ENCODE measurements around the gene MPND.
A peak's percentile ranks its signal among the peaks of the same experiment; 100 is the strongest.

The MPND gene

GRCh38 chr19:4343370-4344307, at the start of gene MPND:
Gene MPND, plus strand, starts transcription at chr19:4343562. Its CDS starts 32 bp downstream, at chr19:4343594.
- ATAC-seq (ENCODE audit: low read depth) (peak; percentile 71), DNase-seq (ENCODE audit: low spot score in 2 of 2) (peak; percentile 86 to 93)
- Mint-ChIP-seq H3K4me1 (peaks cover 9% of the 10 kb centered on the region), H3K27ac (peak within 1 kb of the TSS; percentile 90), H3K36me3 (peaks cover 9% of the 10 kb centered on the region), H3K27me3 (no peaks in the 10 kb centered on the region), H3K4me3 (peak within 1 kb of the TSS; percentile 84), H3K9me3 (no peaks in the 10 kb centered on the region)

- no peaks in the 10 kb centered on the region for H3K9me3 Mint-ChIP-seq
- ATAC-seq (ENCODE audit: low read depth): no peak
- H3K4me3 Mint-ChIP-seq: no peak overlapping the region
Observed at GRCh38 chr19:4294389-4294788, 49.0 kb upstream of the MPND start.

GRCh38 chr19:4295972-4296771, 47.2 kb upstream of the MPND start:
- ATAC-seq (ENCODE audit: low read depth): no peak
- Mint-ChIP-seq H3K27ac (no peak overlapping the region), H3K27me3 (peaks cover 10% of the 10 kb centered on the region), H3K36me3 (peaks cover 4% of the 10 kb centered on the region), H3K9me3 (peaks cover 2% of the 10 kb centered on the region), H3K4me1 (no peaks in the 10 kb centered on the region), H3K4me3 (no peak overlapping the region)
- no peak for DNase-seq (ENCODE audit: low spot score in 2 of 2)

More at GRCh38 chr19:4294389-4294788, 49.0 kb upstream of the MPND start:
- no peaks in the 10 kb centered on the region for H3K4me1 Mint-ChIP-seq
- H3K27me3 Mint-ChIP-seq: peaks cover 6% of the 10 kb centered on the region
- peaks cover 2% of the 10 kb centered on the region for H3K36me3 Mint-ChIP-seq
- no peak for DNase-seq (ENCODE audit: low spot score in 2 of 2)
- no peak overlapping the region for H3K27ac Mint-ChIP-seq

GRCh38 chr19:4297901-4298809, 45.2 kb upstream of the MPND start:
- Mint-ChIP-seq H3K4me3 (no peak overlapping the region), H3K36me3 (peaks cover 4% of the 10 kb centered on the region), H3K4me1 (no peaks in the 10 kb centered on the region), H3K9me3 (peaks cover 2% of the 10 kb centered on the region), H3K27me3 (peaks cover 12% of the 10 kb centered on the region), H3K27ac (no peak overlapping the region)
- DNase-seq (ENCODE audit: low spot score in 2 of 2): no peak
- no peak for ATAC-seq (ENCODE audit: low read depth)

GRCh38 chr19:4298810-4299550, 44.4 kb upstream of the MPND start:
- Mint-ChIP-seq H3K4me1 (no peaks in the 10 kb centered on the region), H3K27ac (no peak overlapping the region), H3K4me3 (no peak overlapping the region), H3K9me3 (peaks cover 2% of the 10 kb centered on the region), H3K27me3 (peaks cover 12% of the 10 kb centered on the region), H3K36me3 (peaks cover 4% of the 10 kb centered on the region)
- ATAC-seq (ENCODE audit: low read depth) (no peak), DNase-seq (ENCODE audit: low spot score in 2 of 2) (no peak)

- Mint-ChIP-seq H3K4me1 (peaks cover 2% of the 10 kb centered on the region), H3K4me3 (no peak overlapping the region), H3K27me3 (peaks cover 14% of the 10 kb centered on the region), H3K36me3 (peaks cover 4% of the 10 kb centered on the region), H3K9me3 (peaks cover 2% of the 10 kb centered on the region), H3K27ac (no peak overlapping the region)
- ATAC-seq (ENCODE audit: low read depth): no peak
- DNase-seq (ENCODE audit: low spot score in 2 of 2): no peak
Observed at GRCh38 chr19:4300589-4300988, 42.8 kb upstream of the MPND start.

GRCh38 chr19:4301590-4302242, 41.6 kb upstream of the MPND start:
- Mint-ChIP-seq H3K9me3 (peaks cover 2% of the 10 kb centered on the region), H3K27ac (no peak overlapping the region), H3K27me3 (peaks cover 15% of the 10 kb centered on the region), H3K4me1 (peaks cover 2% of the 10 kb centered on the region), H3K36me3 (peaks cover 4% of the 10 kb centered on the region), H3K4me3 (no peak overlapping the region)
- ATAC-seq (ENCODE audit: low read depth) (no peak), DNase-seq (ENCODE audit: low spot score in 2 of 2) (no peak)

GRCh38 chr19:4302243-4302640, 41.1 kb upstream of the MPND start, which contains the start of gene TMIGD2:
Gene TMIGD2, minus strand, starts transcription at chr19:4302389. Its CDS starts 4 bp downstream, at chr19:4302385.
- Mint-ChIP-seq H3K36me3 (peaks cover 4% of the 10 kb centered on the region), H3K4me3 (no peak within 1 kb of the TSS), H3K27me3 (peaks cover 16% of the 10 kb centered on the region), H3K27ac (no peak within 1 kb of the TSS), H3K4me1 (peaks cover 2% of the 10 kb centered on the region), H3K9me3 (peaks cover 2% of the 10 kb centered on the region)
- DNase-seq (ENCODE audit: low spot score in 2 of 2) (no peak), ATAC-seq (ENCODE audit: low read depth) (no peak)

GRCh38 chr19:4303819-4304537, 39.4 kb upstream of the MPND start:
- ATAC-seq (ENCODE audit: low read depth): no peak
- H3K27ac Mint-ChIP-seq: no peak overlapping the region
- H3K4me1 Mint-ChIP-seq: peaks cover 2% of the 10 kb centered on the region
- H3K9me3 Mint-ChIP-seq: peaks cover 2% of the 10 kb centered on the region
- peak overlapping the region; percentile 29 for H3K4me3 Mint-ChIP-seq
- H3K36me3 Mint-ChIP-seq: peaks cover 2% of the 10 kb centered on the region
- no peak for DNase-seq (ENCODE audit: low spot score in 2 of 2)
- H3K27me3 Mint-ChIP-seq: peaks cover 14% of the 10 kb centered on the region

GRCh38 chr19:4304538-4305256, 38.7 kb upstream of the MPND start, which contains the start of gene FSD1:
Gene FSD1, plus strand, starts transcription at chr19:4304598. Its CDS starts 149 bp downstream, at chr19:4304747.
- H3K27me3 Mint-ChIP-seq: peaks cover 14% of the 10 kb centered on the region
- peak; percentile 33 to 56 for DNase-seq (ENCODE audit: low spot score in 2 of 2)
- H3K36me3 Mint-ChIP-seq: peaks cover 2% of the 10 kb centered on the region
- peak within 1 kb of the TSS; percentile 77 for H3K4me3 Mint-ChIP-seq
- peak; percentile 87 for ATAC-seq (ENCODE audit: low read depth)
- H3K4me1 Mint-ChIP-seq: peaks cover 2% of the 10 kb centered on the region
- H3K9me3 Mint-ChIP-seq: peaks cover 2% of the 10 kb centered on the region
- no peak within 1 kb of the TSS for H3K27ac Mint-ChIP-seq

GRCh38 chr19:4305257-4305612, 38.1 kb upstream of the MPND start:
- peaks cover 2% of the 10 kb centered on the region for H3K4me1 Mint-ChIP-seq
- peaks cover 2% of the 10 kb centered on the region for H3K9me3 Mint-ChIP-seq
- no peak for DNase-seq (ENCODE audit: low spot score in 2 of 2)
- no peak for ATAC-seq (ENCODE audit: low read depth)
- no peak overlapping the region for H3K27ac Mint-ChIP-seq
- H3K4me3 Mint-ChIP-seq: peak overlapping the region; percentile 77
- peaks cover 2% of the 10 kb centered on the region for H3K36me3 Mint-ChIP-seq
- peaks cover 14% of the 10 kb centered on the region for H3K27me3 Mint-ChIP-seq

Data from memory B cell (primary cell).